Measurements from ENCODE around the gene PCDHGC3. TPM values are rescaled to one million over a fixed set of nuclear protein-coding genes. Genes with fewer than 3 reads are reported as not detected.

The PCDHGC3 gene
- total and polyA plus RNA-seq, 2 of the 13 experiments (the other 11 are each of a cell fraction or from before 2014, with no cell fraction given): 0.20 to 0.30 TPM

DNA sequence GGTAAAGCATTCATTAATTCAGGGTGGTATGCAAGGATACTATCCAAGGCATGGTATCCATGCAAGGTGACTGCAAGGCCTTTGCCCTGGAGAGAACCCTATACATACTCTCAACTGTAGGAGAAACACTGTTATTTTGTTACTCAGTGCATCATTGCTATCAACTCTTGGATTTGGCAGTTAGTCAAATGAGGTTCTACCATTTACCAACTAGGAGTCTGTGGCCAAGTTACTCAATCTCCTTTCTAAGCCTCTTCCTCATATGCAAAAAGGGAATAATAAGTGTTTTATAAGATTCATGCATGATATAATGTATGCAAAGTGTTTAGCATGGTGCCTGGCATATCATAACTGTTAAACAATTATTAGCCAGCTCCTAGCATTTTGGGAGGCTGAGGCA is 4.0 kb downstream of the PCDHGC3 start:
- POLR2A ChIA-PET: no interaction called here

DNA sequence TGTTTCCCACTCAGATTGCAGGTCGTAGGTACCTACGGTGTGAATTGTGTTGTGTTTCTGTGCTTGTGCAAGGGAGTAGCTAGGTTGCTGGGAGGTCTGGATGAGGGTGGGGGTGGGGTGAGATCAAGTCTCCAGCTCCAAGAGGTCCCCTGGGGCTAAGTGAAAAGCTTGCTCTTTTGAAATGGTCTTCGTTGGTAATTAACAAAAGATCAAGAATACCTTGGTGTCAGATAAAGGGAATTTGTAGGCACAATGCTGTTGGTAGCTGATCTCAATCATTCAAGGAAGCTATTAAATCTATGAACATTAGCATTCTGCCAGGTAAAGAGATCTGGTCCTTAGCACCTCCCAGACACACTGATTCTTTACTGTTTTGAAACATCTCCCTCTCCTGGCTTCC is 8.1 kb downstream of the PCDHGC3 start:
- H3K79me2 ChIP-seq (ENCODE audit: insufficient read depth, low read length): no peaks in the 10 kb centered on the region
- H3K9ac ChIP-seq (ENCODE audit: insufficient read depth, low read depth, low read length): no peak overlapping the region
- no peaks in the 10 kb centered on the region for H3K9me3 ChIP-seq (ENCODE audit: low read length)
- BruUV-seq (replicated peaks): no TSS peak
- WGBS (ENCODE audit: low lambda C conversion rate): 28% methylated on average over 3 of the region's 3 CpGs
- no peak for DNase-seq (ENCODE audit: low spot score)
- no peak overlapping the region for H3K4me2 ChIP-seq (ENCODE audit: low read depth, low read length)
- FAIRE-seq: no peak
- intact Hi-C loops (cut with micrococcal nuclease; ENCODE audit: unreplicated experiment): no loop called here
- ChIA-PET POLR2A (no interaction called here), CTCF (ENCODE audit: low intra/inter-chr PET ratio, low total read pairs) (no interaction called here)
- H4K20me1 ChIP-seq (ENCODE audit: insufficient read depth, low read length): no peaks in the 10 kb centered on the region
- TF ChIP-seq ZNF577 (CRISPR knock-in tag; IDR thresholded peaks at IDR 0.05; ENCODE audit: borderline replicate concordance, low read depth) (no peak), ZNF816 (CRISPR knock-in tag; IDR thresholded peaks at IDR 0.05; ENCODE audit: borderline replicate concordance) (no peak), ZBTB8A (CRISPR knock-in tag; IDR thresholded peaks at IDR 0.05; ENCODE audit: borderline replicate concordance, low read depth) (no peak), SIX4 (CRISPR knock-in tag; IDR thresholded peaks at IDR 0.05) (no peak), GLI4 (CRISPR knock-in tag; IDR thresholded peaks at IDR 0.05; ENCODE audit: borderline replicate concordance) (no peak), KDM2A (CRISPR knock-in tag; IDR thresholded peaks at IDR 0.05; ENCODE audit: borderline replicate concordance, low read depth) (no peak), ZFYVE20 (CRISPR knock-in tag; IDR thresholded peaks at IDR 0.05; ENCODE audit: borderline replicate concordance, low read depth) (no peak), ZNF275 (CRISPR knock-in tag; IDR thresholded peaks at IDR 0.05; ENCODE audit: borderline replicate concordance) (no peak), ZNF768 (CRISPR knock-in tag; IDR thresholded peaks at IDR 0.05) (no peak), ZNF251 (CRISPR knock-in tag; IDR thresholded peaks at IDR 0.05) (no peak), ZNF326 (CRISPR knock-in tag; IDR thresholded peaks at IDR 0.05; ENCODE audit: borderline replicate concordance) (no peak), HES4 (CRISPR knock-in tag; IDR thresholded peaks at IDR 0.05; ENCODE audit: borderline replicate concordance) (no peak), GATAD1 (CRISPR knock-in tag; IDR thresholded peaks at IDR 0.05) (no peak)
- H2AFZ ChIP-seq (ENCODE audit: low read length): no peak overlapping the region
- in situ Hi-C loops (cut with HindIII; ENCODE audit: extremely low pct_ligation_motif_present, low pct_unique_long_range_greater_than_20kb): no loop called here
- no peak overlapping the region for H3K4me3 ChIP-seq (replicated peaks in 1 of 3; ENCODE audit: insufficient read depth in 1 of 3, low read depth in 2 of 3, low read length in 3 of 3)
- no peaks in the 10 kb centered on the region for H3K4me1 ChIP-seq (ENCODE audit: insufficient read depth, low read length)
- H3K27ac ChIP-seq (ENCODE audit: extremely low read length, insufficient read depth, low read length): no peak overlapping the region
- peaks cover 3 to 31% of the 10 kb centered on the region in 2 experiments for H3K27me3 ChIP-seq (ENCODE audit: control insufficient read depth in 1 of 2, insufficient read depth in 2 of 2, low read length in 2 of 2)
- H3K36me3 ChIP-seq (replicated peaks in 1 of 2; ENCODE audit: control insufficient read depth in 1 of 2, insufficient read depth in 2 of 2, low read length in 2 of 2): no peaks in the 10 kb centered on the region
- no peak for ATAC-seq

More for the DNA sequence above, 4.0 kb downstream of the PCDHGC3 start:
- in situ Hi-C loops (cut with HindIII; ENCODE audit: extremely low pct_ligation_motif_present, low pct_unique_long_range_greater_than_20kb) (no loop called here), intact Hi-C loops (cut with micrococcal nuclease; ENCODE audit: unreplicated experiment) (no loop called here)
- no peaks in the 10 kb centered on the region for H3K36me3 ChIP-seq (replicated peaks in 1 of 2; ENCODE audit: control insufficient read depth in 1 of 2, insufficient read depth in 2 of 2, low read length in 2 of 2)
- no peak overlapping the region for H2AFZ ChIP-seq (ENCODE audit: low read length)
- peaks cover 2 to 14% of the 10 kb centered on the region in 2 experiments; a peak in 2 of 5 replicates for H3K27me3 ChIP-seq (ENCODE audit: control insufficient read depth in 1 of 2, insufficient read depth in 2 of 2, low read length in 2 of 2)
- no peaks in the 10 kb centered on the region for H3K4me1 ChIP-seq (ENCODE audit: insufficient read depth, low read length)
- no TSS peak for BruUV-seq (replicated peaks)
- no peaks in the 10 kb centered on the region for H3K79me2 ChIP-seq (ENCODE audit: insufficient read depth, low read length)
- H3K9ac ChIP-seq (ENCODE audit: insufficient read depth, low read depth, low read length): no peak overlapping the region
- no peaks in the 10 kb centered on the region for H4K20me1 ChIP-seq (ENCODE audit: insufficient read depth, low read length)
- H3K4me2 ChIP-seq (ENCODE audit: low read depth, low read length): no peak overlapping the region
- no peak for FAIRE-seq
- no peaks in the 10 kb centered on the region for H3K9me3 ChIP-seq (ENCODE audit: low read length)
- TF ChIP-seq ZNF235 (CRISPR knock-in tag; IDR thresholded peaks at IDR 0.05; ENCODE audit: borderline replicate concordance) (no peak), THAP11 (CRISPR knock-in tag; IDR thresholded peaks at IDR 0.05) (no peak)
- CTCF ChIA-PET (ENCODE audit: low intra/inter-chr PET ratio, low total read pairs): no interaction called here
- no peak for DNase-seq (ENCODE audit: low spot score)
- H3K4me3 ChIP-seq (replicated peaks in 1 of 3; ENCODE audit: insufficient read depth in 1 of 3, low read depth in 2 of 3, low read length in 3 of 3): no peak overlapping the region
- no peak for ATAC-seq
- no peak overlapping the region for H3K27ac ChIP-seq (ENCODE audit: extremely low read length, insufficient read depth, low read length)
